Measurements from ENCODE around the gene USP44.

USP44 gene

DNA sequence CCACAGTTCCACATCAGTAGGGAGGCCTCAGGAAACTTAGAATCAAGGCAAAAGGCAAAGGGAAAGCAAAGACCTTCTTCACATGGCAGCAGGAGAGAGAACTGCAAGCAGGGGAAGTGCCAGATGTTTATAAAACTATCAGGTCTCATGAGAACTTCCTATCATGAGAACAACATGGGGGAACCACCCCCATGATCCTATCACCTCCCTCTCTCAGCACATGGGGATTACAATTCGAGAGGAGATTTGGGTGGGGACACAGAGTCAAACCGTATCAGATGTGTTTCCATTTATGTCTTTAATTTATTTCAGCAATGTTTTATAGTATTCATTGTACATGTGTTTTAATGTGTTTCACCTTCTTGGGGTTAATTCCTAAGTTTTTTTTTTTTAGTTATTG lies 51.5 kb downstream of the USP44 start:
- TF ChIP-seq, protein P1, sequence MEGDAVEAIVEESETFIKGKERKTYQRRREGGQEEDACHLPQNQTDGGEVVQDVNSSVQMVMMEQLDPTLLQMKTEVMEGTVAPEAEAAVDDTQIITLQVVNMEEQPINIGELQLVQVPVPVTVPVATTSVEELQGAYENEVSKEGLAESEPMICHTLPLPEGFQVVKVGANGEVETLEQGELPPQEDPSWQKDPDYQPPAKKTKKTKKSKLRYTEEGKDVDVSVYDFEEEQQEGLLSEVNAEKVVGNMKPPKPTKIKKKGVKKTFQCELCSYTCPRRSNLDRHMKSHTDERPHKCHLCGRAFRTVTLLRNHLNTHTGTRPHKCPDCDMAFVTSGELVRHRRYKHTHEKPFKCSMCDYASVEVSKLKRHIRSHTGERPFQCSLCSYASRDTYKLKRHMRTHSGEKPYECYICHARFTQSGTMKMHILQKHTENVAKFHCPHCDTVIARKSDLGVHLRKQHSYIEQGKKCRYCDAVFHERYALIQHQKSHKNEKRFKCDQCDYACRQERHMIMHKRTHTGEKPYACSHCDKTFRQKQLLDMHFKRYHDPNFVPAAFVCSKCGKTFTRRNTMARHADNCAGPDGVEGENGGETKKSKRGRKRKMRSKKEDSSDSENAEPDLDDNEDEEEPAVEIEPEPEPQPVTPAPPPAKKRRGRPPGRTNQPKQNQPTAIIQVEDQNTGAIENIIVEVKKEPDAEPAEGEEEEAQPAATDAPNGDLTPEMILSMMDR (IDR thresholded peaks at IDR 0.05) = no peak

DNA sequence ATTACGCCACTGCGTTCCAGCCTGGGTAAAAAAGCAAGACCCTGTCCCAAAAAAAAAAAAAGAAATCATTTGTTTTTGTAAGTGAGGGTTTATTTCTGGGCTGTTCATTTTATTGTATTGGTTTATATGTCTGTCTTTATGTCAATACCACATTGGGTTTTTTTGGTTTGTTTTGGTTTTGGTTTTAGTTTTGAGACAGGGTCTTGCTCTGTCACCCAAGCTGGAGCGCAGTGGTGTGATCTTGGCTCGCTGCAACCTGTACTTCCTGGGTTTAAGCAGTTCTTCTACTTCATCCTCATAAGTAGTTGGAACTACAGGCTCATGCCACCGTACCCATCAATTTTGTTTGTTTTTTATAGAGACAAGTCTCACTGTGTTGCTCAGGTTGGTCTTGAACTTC lies 52.3 kb downstream of the USP44 start:
- TF ChIP-seq, protein P1 (IDR thresholded peaks at IDR 0.05) = no peak

DNA sequence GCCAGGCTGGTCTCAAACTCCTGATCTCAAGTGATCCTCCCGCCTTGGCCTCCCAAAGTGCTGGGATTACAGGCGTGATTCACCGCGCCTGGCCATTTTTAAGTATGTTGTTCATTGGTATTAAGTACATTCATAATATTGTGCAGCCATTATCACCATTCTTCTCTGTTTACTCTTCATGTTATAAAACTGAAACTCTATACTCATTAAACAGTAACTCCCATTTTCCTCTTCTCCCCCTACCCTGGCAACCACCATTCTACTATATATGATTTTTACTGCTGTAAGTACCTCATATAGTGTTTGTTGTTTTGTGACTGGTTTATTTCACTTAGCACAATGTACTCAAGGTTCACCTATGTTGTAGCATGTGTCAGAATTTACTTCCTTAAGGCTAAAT lies 54.2 kb downstream of the USP44 start:
- TF ChIP-seq, protein P1 (IDR thresholded peaks at IDR 0.05) = no peak

DNA sequence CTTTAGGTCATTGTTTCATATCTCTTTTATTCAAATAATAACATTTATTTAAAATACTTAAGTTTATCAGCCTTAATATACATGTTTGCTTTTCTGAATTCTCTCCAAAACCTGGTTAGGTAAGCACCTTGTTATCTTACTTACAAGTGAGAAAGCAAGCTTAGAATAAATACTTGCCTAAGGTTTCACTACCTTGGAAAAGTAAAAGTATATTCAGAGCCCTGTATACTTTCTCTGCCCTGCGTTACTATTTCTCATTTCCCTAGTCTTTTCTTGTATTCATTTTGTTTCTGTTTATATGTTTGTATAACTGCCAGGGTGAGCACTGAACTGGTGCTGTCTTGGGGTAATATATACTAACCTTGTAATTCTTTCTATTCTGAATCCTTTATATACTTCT lies 55.8 kb downstream of the USP44 start:
- TF ChIP-seq, protein P1 (IDR thresholded peaks at IDR 0.05) = no peak

DNA sequence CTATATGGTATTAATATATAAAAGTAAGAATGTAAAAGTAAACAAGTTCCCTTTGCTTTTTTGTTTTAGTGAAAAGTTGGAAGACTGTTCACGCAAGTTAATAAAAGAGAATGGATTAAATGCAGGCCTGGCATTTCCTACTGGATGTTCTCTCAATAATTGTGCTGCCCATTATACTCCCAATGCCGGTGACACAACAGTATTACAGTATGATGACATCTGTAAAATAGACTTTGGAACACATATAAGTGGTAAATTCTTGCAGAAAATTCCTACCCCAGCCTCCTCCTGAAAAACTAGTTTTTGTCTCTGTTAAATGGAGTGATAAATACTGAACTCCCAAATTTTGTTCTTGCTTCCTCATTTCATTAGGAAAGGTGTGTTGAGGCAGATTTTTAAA lies 56.4 kb downstream of the USP44 start:
- TF ChIP-seq, protein P1 (IDR thresholded peaks at IDR 0.05) = no peak

DNA sequence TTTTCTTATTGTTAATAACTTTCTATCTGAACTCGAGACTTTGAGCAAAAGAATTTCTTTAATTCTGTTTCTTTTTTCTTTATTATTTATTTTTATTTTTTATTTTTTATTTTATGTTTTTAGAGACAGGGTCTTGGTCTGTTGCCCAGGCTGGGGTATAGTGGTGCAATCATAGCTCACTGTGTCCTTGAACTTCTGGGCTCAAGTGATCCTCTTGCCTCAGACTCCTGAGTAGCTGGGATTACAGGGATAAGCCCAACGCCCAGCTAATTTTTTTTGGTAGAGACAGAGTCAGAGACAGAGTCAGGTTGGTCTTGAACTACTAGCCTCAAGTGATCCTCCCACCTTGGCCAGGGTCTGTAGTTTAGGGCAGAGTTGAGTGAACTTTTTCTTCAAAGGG lies 58.8 kb downstream of the USP44 start:
- TF ChIP-seq, protein P1 (IDR thresholded peaks at IDR 0.05) = no peak

DNA sequence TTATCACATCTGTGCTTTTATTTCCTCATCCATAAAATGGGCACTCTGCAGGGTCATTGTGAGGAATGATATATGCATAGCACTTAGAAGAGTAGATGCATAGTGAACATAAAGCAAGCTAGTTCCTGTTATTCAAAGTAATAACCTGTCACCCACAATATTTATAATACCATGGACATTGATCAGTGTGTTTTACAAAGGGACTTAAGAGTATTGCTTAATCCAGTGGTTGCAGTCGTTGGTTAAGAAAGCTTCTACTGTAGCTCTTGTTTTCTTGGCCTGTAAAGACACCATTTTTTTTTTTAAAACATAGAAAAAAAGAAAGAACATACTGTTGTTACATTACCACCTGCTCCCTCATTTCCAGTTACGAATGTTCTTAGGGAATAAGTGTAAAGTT lies 64.3 kb downstream of the USP44 start:
- TF ChIP-seq, protein P1 (IDR thresholded peaks at IDR 0.05) = no peak

DNA sequence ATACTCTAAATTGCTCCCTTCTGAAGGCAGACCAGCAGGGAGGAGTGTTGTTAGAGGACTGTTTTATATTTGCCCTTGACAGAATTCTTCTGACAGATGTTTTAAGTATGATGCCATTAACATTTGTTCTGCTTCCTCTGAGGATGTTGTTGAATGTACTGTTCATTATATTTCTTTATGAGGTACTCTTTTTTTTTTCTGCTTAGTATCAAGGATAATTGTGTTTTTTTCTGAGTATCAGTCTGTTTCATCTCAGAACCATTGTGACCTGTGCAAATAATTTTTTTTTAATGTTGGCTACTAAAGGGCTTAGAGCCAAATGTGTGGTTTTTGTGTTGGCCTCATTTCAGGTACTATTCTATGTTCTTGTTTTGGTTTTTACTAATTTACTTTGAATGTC lies 66.8 kb downstream of the USP44 start:
- TF ChIP-seq, protein P1 (IDR thresholded peaks at IDR 0.05) = no peak

All from LNCAP (cell line).